ENCODE measurements around the gene NDUFAF3.
"Not testable (repeated sequence)": the region's sequence is repeated elsewhere in the genome, so short reads cannot be mapped to it uniquely, and the experiment has no call there.

Gene NDUFAF3

DNA sequence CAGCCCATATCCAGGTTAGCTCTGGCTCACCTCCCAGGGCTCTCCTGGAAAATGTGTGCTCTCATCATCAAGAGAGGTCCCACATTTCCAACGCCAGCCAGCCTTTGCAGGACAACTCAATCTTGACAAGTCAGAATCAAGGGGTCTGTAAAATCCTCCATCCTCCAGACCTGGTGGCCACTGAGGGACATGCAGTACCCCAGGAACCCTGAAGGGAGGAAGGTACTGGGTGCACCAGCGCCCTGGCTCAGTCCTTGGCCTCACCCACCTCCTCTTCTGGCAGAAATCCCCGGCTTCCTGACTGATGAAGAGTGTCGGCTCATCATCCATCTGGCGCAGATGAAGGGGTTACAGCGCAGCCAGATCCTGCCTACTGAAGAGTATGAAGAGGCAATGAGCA is 20.8 kb upstream of the NDUFAF3 start:
- no peak for FAIRE-seq

- no peak for FAIRE-seq
These were observed 17.3 kb upstream of the NDUFAF3 start for GRCh38 chr3:49004352-49005302.

GRCh38 chr3:49005303-49005680 is 16.6 kb upstream of the NDUFAF3 start:
- no peak for FAIRE-seq

GRCh38 chr3:49005998-49006397 is 15.9 kb upstream of the NDUFAF3 start:
- no peak for FAIRE-seq

DNA sequence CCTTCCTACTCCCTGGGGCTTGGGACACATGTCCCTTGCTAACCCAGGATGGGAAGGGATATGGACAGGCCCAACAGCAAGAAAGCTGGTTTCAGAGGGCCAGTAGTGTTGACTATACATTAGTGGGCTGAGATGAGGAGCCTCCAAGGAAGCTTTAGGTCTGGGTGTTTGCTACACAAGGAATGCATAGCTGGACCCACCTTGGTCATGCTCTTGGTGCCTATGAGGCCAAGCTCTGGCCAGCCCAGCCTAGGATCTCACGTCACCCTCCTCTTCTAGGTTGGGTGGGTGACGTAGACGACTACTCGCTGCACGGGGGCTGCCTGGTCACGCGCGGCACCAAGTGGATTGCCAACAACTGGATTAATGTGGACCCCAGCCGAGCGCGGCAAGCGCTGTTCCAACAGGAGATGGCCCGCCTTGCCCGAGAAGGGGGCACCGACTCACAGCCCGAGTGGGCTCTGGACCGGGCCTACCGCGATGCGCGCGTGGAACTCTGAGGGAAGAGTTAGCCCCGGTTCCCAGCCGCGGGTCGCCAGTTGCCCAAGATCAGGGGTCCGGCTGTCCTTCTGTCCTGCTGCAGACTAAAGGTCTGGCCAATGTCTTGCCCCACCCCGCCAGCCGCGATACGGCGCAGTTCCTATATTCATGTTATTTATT is 15.4 kb upstream of the NDUFAF3 start:
- no peak for FAIRE-seq

- peak; percentile 21 for FAIRE-seq
These were observed 14.7 kb upstream of the NDUFAF3 start, which contains the start of gene WDR6 for GRCh38 chr3:49007068-49007770. Gene WDR6 (plus strand): TSS chr3:49007391. CDS start chr3:49007432, 41 bp downstream.

DNA sequence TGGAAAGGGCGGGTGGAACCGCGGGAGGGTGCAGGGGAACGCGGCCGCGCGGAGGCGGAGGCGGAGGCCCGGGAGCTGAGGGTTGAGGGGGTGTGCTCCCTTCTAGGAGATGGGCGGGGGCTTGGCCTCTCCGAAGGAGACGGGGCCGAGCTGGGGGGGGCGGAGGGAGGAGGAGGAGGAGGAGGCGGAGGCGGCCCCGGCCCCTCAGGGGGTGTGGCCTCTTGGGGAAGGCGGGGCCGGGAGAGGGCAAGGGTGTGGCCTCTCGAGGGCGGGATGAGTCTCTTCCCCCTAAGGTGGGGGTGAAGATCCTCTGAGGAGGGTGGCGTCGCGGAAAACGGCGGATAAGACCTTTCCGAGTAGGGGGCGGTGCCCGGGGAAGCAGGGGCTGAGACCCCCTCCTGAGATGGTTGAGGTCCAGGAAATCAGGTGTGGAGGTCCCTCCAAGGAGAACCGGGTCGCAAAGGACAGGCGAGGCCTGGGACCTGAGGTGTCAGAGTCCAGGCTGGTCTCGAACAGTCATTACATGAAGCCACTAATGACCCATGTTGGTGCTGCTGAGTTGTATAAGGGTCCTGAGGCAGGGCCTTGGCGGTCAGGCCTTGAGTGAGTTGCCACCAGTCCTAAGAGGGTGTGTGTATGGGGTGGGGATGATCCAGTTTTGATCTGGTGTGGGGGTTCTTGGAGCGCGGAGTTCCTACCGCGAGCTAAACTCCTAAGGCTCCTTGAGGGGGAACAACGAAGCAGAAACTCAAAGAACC is 14.0 kb upstream of the NDUFAF3 start:
- no peak for FAIRE-seq

GRCh38 chr3:49008627-49009026 is 13.3 kb upstream of the NDUFAF3 start:
- not testable (repeated sequence) for FAIRE-seq

- no peak for FAIRE-seq
These were observed 12.5 kb upstream of the NDUFAF3 start for GRCh38 chr3:49009396-49009795.

DNA sequence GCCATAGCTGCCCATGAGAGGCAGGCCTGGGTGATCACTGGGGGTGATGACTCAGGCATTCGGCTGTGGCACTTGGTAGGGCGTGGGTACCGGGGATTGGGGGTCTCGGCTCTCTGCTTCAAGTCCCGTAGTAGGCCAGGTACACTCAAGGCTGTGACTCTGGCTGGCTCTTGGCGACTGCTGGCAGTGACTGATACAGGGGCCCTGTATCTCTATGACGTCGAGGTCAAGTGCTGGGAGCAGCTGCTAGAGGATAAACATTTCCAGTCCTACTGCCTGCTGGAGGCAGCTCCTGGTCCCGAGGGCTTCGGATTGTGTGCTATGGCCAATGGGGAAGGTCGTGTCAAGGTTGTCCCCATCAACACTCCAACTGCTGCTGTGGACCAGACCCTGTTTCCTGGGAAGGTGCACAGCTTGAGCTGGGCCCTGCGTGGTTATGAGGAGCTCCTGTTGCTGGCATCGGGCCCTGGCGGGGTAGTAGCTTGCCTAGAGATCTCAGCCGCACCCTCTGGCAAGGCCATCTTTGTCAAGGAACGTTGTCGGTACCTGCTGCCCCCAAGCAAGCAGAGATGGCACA is 9.4 kb upstream of the NDUFAF3 start:
- FAIRE-seq: no peak

DNA sequence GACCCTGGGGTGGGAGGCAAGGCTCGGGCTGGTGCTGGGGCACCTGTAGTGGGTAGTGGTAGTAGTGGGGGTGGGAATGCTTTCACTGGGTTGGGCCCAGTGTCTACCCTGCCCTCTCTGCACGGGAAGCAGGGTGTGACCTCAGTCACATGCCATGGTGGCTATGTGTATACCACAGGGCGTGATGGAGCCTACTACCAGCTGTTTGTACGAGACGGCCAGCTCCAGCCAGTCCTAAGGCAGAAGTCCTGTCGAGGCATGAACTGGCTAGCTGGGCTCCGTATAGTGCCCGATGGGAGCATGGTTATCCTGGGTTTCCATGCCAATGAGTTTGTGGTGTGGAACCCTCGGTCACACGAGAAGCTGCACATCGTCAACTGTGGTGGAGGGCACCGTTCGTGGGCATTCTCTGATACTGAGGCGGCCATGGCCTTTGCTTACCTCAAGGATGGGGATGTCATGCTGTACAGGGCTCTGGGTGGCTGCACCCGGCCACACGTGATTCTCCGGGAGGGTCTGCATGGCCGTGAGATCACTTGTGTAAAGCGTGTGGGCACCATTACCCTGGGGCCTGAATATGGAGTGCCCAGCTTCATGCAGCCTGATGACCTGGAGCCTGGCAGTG is 8.7 kb upstream of the NDUFAF3 start:
- FAIRE-seq: no peak

GRCh38 chr3:49013738-49014660 is 7.9 kb upstream of the NDUFAF3 start:
- FAIRE-seq: no peak

DNA sequence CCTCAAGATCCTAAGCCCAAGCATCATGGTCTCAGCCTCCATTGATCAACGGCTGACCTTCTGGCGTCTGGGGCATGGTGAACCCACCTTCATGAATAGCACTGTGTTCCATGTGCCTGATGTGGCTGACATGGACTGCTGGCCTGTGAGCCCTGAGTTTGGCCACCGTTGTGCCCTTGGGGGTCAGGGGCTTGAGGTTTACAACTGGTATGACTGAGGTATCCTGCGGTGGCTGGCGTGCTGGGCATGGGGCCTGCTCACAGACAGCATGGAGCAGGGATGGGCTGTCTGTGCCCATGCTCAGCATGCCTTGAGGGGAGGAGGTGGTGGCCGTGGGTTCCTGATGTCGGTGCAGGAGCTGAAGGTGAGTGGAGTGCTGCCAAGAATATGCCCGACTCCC is 6.8 kb upstream of the NDUFAF3 start:
- no peak for FAIRE-seq

DNA sequence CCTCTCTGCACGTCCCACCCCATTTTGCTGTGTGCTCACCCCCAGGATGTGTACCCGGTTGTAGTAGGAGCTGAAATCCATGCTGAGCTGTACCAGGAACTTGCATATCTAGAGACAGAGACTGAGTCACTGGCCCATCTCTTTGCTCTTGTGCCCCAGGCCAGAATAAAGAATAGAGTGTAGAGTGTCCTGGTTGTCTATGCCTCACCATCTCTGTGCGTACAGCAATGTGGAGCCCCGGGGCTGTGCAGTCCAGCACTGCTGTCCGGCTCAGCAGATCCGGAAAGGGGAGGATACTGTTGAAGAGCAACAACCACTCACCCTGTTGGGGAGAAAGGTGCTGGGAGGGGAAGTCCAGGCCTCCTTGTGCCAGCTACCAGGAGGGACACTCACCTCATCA is 6.2 kb upstream of the NDUFAF3 start:
- no peak for FAIRE-seq

- no peak for FAIRE-seq
These were observed 5.3 kb upstream of the NDUFAF3 start for GRCh38 chr3:49016414-49017228.

DNA sequence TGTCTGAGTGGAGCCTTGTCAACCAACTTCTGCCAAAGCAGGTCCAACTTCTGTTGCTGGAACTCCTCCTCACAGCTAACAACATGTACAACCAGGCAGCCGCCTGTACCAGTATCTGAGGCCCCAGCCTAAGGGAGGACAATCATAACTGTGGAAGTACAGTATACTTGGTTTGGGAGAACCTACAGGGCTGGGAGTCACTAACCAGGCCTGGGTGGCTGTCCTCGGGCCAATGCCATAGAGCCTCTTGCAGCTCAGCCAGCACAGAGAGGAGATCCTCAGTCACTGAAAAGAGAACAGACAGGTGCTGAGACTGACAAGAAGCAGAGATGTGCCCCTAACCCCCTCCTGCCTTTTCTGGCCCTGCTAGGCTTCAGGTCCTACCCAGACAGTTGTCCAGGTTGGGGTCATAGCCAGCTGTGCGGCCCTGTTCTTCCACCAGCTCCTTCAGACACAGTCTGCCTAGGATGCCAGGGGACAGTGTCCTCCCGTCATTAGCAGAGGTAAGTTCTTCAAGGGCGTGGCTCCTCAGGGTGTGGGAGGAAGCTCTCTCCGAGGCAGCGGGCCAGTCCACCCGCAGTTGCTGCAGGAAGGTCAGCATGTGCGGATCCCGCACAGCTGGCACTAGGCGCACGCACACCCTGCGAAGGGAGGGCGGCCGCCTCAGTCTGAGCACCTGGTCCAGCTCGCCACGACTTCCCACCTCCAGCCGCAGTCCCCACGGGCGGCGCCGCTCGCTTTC is 4.5 kb upstream of the NDUFAF3 start:
- FAIRE-seq: no peak

DNA sequence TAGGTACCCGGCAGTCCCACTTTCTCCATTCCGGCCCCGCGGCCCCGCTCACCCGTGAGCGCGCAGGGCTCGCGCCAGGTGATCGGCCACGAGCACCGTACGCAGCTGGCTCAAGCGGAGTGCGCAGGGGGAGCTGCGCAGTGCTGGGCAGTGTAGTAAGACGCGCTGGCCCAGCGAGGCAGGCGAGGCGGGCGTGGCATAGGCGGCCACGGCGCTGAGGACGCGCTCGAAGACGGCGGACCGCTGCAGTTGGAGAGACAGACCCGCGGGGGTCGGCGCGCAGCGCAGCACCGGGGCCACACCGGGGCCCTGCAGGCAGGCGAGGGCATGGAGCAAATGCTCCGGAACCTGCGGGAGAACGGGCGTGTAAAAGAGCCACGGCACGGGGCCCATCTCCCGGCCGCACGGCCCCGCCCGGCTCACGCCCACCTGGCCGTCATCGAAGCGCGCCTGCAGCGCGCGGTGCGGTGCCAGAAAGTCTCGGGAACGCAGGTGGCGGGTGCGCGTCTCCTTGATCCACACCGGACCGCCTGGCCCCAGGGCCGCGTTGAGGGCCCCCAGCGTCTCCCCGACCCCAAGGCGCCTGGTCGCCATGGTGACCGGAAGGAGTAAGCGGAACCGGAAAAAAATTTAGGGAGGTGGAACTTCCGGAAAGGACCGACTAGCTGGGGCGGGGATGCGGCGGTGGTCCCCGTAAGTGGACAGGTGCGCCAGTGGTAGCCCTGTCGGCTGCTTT is 3.8 kb upstream of the NDUFAF3 start, which contains the start of gene DALRD3:
DALRD3 (minus strand) TSS at position 610 of the 736 bp plus-strand sequence; CDS start at position 594, 16 bp downstream.
- FAIRE-seq: no peak

DNA sequence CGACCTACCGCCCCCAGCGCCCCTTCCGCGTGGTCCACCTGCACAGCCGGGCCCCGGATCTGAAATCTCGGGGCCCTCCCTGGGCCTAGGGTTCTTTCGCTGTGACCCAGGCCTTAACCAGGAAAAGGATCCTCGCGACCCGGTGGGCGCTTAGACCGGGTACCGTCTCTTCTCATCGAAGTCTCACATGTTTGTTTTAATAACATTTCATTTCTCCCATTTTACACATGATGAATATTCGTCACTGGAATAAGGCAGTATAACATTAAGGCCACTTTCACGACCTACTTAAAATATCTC is 3.3 kb upstream of the NDUFAF3 start:
- FAIRE-seq: no peak
